Mesothelial cell of epicardium (in vitro differentiated cells): ENCODE data around the gene GLDC. TPM values are rescaled to one million over a fixed set of nuclear protein-coding genes. Genes with fewer than 3 reads are reported as not detected.

ENCODE experiments used
- DNase-seq, 2 experiments: peaks; one replicate each; pipeline ENCODE4 v3.0.0; 2021; ENCODE audit warnings: low spot score in 2 of 2; ENCODE audit not compliant: unreplicated experiment in 2 of 2
- H3K27ac Mint-ChIP-seq: 2 replicates; pipeline ENCODE4 v1.8.0; 2021; ENCODE audit warnings: mixed read lengths
- H3K27me3 Mint-ChIP-seq: 2 replicates; pipeline ENCODE4 v1.8.0; 2021; ENCODE audit warnings: low read depth, mixed read lengths
- H3K36me3 Mint-ChIP-seq: 2 replicates; pipeline ENCODE4 v1.8.0; 2021; ENCODE audit warnings: mixed read lengths
- H3K4me1 Mint-ChIP-seq: 2 replicates; pipeline ENCODE4 v1.8.0; 2021; ENCODE audit warnings: mixed read lengths
- H3K4me3 Mint-ChIP-seq: 2 replicates; pipeline ENCODE4 v1.8.0; 2021; ENCODE audit warnings: mild to moderate bottlenecking, moderate library complexity, mixed read lengths
- H3K9me3 Mint-ChIP-seq: 2 replicates; pipeline ENCODE4 v1.8.0; 2021; ENCODE audit warnings: mixed read lengths
- total RNA-seq: library from RNA; stranded (reverse); gene quantifications from 3 replicates; pipeline ENCODE4 v1.2.1, GENCODE V29; 2021
- TF ChIP-seq, protein P1 (sequence below): fragments of 200-600 bp; sonication (generic); IDR thresholded peaks from one replicate; pipeline ENCODE4 v1.5.0; 2021; ENCODE audit warnings: antibody characterized with exemption; ENCODE audit not compliant: unreplicated experiment

The GLDC gene
- total RNA-seq, 1 donor from 2014 or later = 2.0 TPM

- Mint-ChIP-seq H3K27me3 (no peaks in the 10 kb centered on the region), H3K9me3 (no peaks in the 10 kb centered on the region), H3K4me3 (no peak overlapping the region), H3K36me3 (no peaks in the 10 kb centered on the region), H3K27ac (no peak overlapping the region), H3K4me1 (peaks cover 10% of the 10 kb centered on the region)
- DNase-seq = no peak
- TF ChIP-seq, protein P1, sequence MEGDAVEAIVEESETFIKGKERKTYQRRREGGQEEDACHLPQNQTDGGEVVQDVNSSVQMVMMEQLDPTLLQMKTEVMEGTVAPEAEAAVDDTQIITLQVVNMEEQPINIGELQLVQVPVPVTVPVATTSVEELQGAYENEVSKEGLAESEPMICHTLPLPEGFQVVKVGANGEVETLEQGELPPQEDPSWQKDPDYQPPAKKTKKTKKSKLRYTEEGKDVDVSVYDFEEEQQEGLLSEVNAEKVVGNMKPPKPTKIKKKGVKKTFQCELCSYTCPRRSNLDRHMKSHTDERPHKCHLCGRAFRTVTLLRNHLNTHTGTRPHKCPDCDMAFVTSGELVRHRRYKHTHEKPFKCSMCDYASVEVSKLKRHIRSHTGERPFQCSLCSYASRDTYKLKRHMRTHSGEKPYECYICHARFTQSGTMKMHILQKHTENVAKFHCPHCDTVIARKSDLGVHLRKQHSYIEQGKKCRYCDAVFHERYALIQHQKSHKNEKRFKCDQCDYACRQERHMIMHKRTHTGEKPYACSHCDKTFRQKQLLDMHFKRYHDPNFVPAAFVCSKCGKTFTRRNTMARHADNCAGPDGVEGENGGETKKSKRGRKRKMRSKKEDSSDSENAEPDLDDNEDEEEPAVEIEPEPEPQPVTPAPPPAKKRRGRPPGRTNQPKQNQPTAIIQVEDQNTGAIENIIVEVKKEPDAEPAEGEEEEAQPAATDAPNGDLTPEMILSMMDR = no peak
Measured at GRCh38 chr9:6686396-6686795, 40.9 kb upstream of the GLDC start.

DNA sequence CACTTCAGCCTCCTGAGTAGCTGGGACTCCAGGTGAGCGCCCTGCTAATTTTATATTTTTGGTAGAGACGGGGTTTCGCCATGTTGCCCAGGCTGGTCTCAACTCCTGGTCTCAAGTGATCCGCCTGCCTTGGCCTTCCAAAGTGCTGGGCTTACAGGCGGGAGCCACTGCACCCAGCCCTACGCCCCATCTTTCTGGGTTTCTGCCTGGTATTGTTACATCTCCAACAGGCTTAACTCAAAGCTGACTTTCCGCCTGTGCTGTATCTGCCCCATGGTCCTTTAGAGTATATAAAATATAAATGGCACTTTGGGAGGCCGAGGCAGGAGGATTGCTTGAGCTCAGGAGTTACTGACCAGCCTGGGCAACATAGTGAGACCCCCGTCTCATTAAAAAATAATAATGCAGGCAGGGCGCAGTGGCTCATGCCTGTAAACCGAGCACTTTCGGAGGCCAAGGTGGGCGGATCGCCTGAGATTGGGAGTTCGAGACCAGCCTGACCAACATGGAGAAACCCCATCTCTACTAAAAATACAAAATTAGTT is 36.5 kb upstream of the GLDC start:
- peak overlapping the region; percentile 99 for H3K27ac Mint-ChIP-seq
- H3K4me3 Mint-ChIP-seq = peak overlapping the region; percentile 90
- no peaks in the 10 kb centered on the region for H3K27me3 Mint-ChIP-seq
- peak in 1 of 2 experiments; percentile 38 for DNase-seq
- TF ChIP-seq, protein P1 = no peak
- H3K36me3 Mint-ChIP-seq = no peaks in the 10 kb centered on the region
- H3K9me3 Mint-ChIP-seq = no peaks in the 10 kb centered on the region
- H3K4me1 Mint-ChIP-seq = peaks cover 15% of the 10 kb centered on the region

DNA sequence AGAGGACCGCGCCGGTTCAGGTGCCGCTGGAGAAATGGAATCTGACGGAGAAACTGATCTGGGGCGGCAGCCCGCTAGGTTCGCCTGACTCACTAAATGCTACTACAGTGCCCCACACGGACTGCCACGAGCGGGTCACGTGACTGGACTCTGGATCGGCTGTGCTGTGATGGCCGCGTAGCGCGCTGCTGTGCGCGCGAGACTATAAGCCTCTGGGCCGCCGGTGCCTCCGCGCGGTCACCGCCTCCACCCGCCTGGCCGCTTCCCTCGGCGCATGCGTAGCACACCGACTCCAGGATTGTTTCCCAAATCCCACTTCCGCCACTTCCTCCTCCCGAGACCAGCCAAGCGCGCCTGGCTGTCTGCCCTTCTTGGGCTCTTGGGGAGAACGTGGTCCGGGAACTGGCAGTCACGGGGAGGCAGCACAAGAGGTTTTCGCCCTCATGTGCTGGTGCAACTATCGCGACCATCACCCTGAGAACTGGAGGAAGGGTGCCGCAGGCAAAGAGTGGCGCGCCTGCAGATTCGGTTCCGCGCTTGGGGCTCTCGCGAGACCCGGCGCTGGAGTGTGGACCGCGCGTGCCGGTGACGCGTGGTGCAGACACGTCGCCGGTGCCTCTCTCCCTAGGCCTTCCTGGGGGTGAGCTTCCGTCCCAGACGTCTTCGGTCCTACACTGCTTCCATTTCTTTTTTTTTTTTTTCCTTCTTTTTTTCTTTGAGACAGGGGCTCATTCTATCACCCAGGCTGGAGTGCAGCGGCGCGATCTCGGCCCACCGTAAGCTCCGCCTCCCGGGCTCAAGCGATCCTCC is 35.8 kb upstream of the GLDC start:
- Mint-ChIP-seq H3K9me3 (no peaks in the 10 kb centered on the region), H3K27ac (peak overlapping the region; percentile 99), H3K4me1 (peaks cover 15% of the 10 kb centered on the region), H3K36me3 (no peaks in the 10 kb centered on the region), H3K4me3 (peak overlapping the region; percentile 90), H3K27me3 (no peaks in the 10 kb centered on the region)
- TF ChIP-seq, protein P1 = no peak
- peak; percentile 93 to 94 for DNase-seq

DNA sequence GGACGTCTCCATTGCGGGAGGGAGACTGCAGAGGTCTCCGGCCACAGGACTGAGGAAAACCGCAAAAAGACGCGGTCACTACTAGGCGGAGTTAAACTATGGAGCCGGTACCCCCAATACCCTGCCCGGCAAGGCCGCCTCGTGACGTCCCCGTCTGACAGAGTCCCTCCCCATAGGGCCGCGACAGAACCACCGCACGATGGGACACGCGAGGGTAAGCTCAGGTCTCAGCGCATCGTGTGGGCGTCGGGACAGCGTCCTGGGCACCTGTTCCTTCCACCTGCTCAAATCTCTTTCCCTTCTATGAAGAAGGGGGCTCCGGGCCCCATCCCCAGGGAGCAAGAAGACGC is 35.2 kb upstream of the GLDC start:
- Mint-ChIP-seq H3K36me3 (no peaks in the 10 kb centered on the region), H3K27me3 (no peaks in the 10 kb centered on the region), H3K4me3 (peak overlapping the region; percentile 90), H3K9me3 (no peaks in the 10 kb centered on the region), H3K4me1 (peaks cover 15% of the 10 kb centered on the region), H3K27ac (peak overlapping the region; percentile 99)
- DNase-seq = peak in 1 of 2 experiments; percentile 30
- TF ChIP-seq, protein P1 = no peak

DNA sequence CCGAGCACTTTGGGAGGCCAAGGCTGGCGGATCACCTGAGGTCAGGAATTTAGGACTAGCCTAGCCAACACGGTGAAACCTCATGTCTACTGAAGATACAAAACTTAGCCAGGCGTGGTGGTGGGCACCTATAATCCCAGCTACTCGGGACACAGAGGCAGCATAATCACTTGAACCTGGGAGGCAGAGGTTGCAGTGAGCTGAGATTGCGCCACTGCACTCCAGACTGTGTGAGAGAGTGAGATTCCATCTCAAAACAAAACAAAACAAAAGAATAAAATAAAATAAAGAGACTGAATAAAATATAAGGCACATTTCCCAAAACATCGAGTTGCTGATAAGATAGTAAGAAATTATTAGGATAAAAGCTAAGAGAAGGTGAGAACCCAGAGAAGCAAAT is 32.3 kb upstream of the GLDC start:
- Mint-ChIP-seq H3K27me3 (no peaks in the 10 kb centered on the region), H3K4me3 (no peak overlapping the region), H3K9me3 (no peaks in the 10 kb centered on the region), H3K27ac (no peak overlapping the region), H3K36me3 (no peaks in the 10 kb centered on the region), H3K4me1 (peaks cover 7% of the 10 kb centered on the region)
- TF ChIP-seq, protein P1 = no peak
- DNase-seq = no peak
